Thoracic aorta (tissue), 2 donors: Measurements from ENCODE around the gene ATP5MC2. TPM values are rescaled to one million over a fixed set of nuclear protein-coding genes. Genes with fewer than 3 reads are reported as not detected.
"Not testable (repeated sequence)": the region's sequence is repeated elsewhere in the genome, so short reads cannot be mapped to it uniquely, and the experiment has no call there.

ENCODE experiments used
- ATAC-seq: fragments of 150-250 bp; one replicate; pipeline ENCODE4 v1.8.0; 2017; ENCODE audit warnings: low read depth; ENCODE audit not compliant: insufficient number of reproducible peaks, low FRiP score
- DNase-seq: peaks from one replicate; pipeline ENCODE4 v3.0.0-alpha.2; 2020; ENCODE audit warnings: low spot score
- H3K27ac ChIP-seq, 2 donors: fragments of 200-600 bp; sonication (generic); 1 replicate in 1 of 2; 2 replicates in 1 of 2; pipeline ENCODE4 v1.5.1; 2016; ENCODE audit warnings: mild to moderate bottlenecking in 2 of 2, moderate library complexity in 2 of 2
- H3K27me3 ChIP-seq: fragments of 200-600 bp; sonication (generic); replicated peaks from 2 replicates; pipeline ENCODE4 v1.6.0; 2016; ENCODE audit warnings: mild to moderate bottlenecking; ENCODE audit not compliant: insufficient read depth
- H3K36me3 ChIP-seq: fragments of 200-600 bp; sonication (generic); one replicate; pipeline ENCODE4 v1.5.1; 2016
- H3K4me1 ChIP-seq, 2 donors: fragments of 200-600 bp; sonication (generic); 1 replicate in 1 of 2; 2 replicates in 1 of 2; pipeline versions ENCODE4 v1.5.1 to v1.6.0; 2016; ENCODE audit warnings: low read depth in 2 of 2, mild to moderate bottlenecking in 1 of 2; ENCODE audit not compliant: control insufficient read depth in 1 of 2
- H3K4me3 ChIP-seq: fragments of 200-600 bp; sonication (generic); 2 replicates; pipeline ENCODE4 v1.5.1; 2016; ENCODE audit warnings: mild to moderate bottlenecking
- H3K9me3 ChIP-seq: fragments of 200-600 bp; sonication (generic); 2 replicates; pipeline ENCODE4 v1.5.1; 2016
- total RNA-seq, 2 donors: library from RNA; depleted of rRNA; stranded (reverse); fragments of >200 nt; gene quantifications; one replicate each; pipeline versions ENCODE4 v1.1.0 to v1.2.3, GENCODE V29; 2016
- TF ChIP-seq, protein P1 (sequence below): fragments of 200-600 bp; sonication (generic); IDR thresholded peaks from one replicate; pipeline ENCODE4 v1.5.1; 2019; ENCODE audit warnings: antibody characterized with exemption

Gene ATP5MC2
- total RNA-seq: 100 to 1,000 TPM; 168 to 175 TPM

- peak within 1 kb of the TSS; percentile 84 for H3K4me3 ChIP-seq
- H3K36me3 ChIP-seq: peaks cover 13% of the 10 kb centered on the region
- H3K4me1 ChIP-seq: peaks cover 10 to 50% of the 10 kb centered on the region in 2 donors
- H3K27me3 ChIP-seq: no peaks in the 10 kb centered on the region
- TF ChIP-seq, protein P1, sequence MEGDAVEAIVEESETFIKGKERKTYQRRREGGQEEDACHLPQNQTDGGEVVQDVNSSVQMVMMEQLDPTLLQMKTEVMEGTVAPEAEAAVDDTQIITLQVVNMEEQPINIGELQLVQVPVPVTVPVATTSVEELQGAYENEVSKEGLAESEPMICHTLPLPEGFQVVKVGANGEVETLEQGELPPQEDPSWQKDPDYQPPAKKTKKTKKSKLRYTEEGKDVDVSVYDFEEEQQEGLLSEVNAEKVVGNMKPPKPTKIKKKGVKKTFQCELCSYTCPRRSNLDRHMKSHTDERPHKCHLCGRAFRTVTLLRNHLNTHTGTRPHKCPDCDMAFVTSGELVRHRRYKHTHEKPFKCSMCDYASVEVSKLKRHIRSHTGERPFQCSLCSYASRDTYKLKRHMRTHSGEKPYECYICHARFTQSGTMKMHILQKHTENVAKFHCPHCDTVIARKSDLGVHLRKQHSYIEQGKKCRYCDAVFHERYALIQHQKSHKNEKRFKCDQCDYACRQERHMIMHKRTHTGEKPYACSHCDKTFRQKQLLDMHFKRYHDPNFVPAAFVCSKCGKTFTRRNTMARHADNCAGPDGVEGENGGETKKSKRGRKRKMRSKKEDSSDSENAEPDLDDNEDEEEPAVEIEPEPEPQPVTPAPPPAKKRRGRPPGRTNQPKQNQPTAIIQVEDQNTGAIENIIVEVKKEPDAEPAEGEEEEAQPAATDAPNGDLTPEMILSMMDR: peak; percentile 98
- ATAC-seq: peak; percentile 91
- peak; percentile 90 for DNase-seq
- no peaks in the 10 kb centered on the region for H3K9me3 ChIP-seq
- peak within 1 kb of the TSS; percentile 94 to 95 for H3K27ac ChIP-seq
These were observed at the start of gene ATP5MC2 for GRCh38 chr12:53675701-53676607. Gene ATP5MC2 (minus strand): TSS chr12:53676083. CDS start chr12:53672614, 3,469 bp downstream.

DNA sequence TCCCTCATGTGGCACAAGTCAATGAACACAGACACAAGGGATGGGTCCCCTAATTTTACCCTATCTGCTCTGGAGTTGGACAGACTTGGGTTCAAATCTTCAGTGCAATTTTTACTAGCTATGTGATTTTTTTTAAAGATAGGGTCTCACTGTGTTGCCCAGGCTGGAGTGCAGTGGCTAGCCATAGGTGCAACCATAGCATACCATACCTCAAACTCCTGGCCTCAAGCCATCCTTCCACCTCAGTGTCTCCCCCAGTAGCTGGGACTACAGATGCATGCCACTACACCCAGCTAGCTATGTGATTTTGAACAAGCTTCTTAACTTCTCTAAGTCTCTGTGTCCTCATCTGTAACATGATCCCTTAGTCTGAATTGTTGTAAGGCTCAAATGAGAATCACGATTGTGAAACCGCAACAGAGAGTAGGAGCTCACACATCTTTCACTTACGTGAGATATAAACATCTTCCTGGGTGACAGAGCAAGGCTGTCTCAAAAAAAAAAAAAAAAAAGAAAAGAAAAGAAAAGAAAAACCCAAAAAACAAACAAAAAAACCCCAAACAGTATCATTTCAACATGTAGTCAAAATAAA lies 46.7 kb upstream of the ATP5MC2 start:
- TF ChIP-seq, protein P1: no peak
- ATAC-seq (no peak), DNase-seq (no peak)
- Histone ChIP-seq H3K27me3 (no peaks in the 10 kb centered on the region), H3K4me3 (no peak overlapping the region), H3K4me1 (peaks cover 7 to 21% of the 10 kb centered on the region in 2 donors), H3K27ac (no peak overlapping the region), H3K36me3 (peaks cover 42% of the 10 kb centered on the region), H3K9me3 (no peaks in the 10 kb centered on the region)

- TF ChIP-seq, protein P1: no peak
- Histone ChIP-seq H3K4me3 (no peak overlapping the region), H3K27me3 (no peaks in the 10 kb centered on the region), H3K36me3 (peaks cover 46% of the 10 kb centered on the region), H3K9me3 (no peaks in the 10 kb centered on the region), H3K4me1 (peaks cover 6 to 15% of the 10 kb centered on the region in 2 donors), H3K27ac (no peak overlapping the region)
- DNase-seq (no peak), ATAC-seq (no peak)
These were observed 45.1 kb upstream of the ATP5MC2 start for GRCh38 chr12:53720946-53721345.

DNA sequence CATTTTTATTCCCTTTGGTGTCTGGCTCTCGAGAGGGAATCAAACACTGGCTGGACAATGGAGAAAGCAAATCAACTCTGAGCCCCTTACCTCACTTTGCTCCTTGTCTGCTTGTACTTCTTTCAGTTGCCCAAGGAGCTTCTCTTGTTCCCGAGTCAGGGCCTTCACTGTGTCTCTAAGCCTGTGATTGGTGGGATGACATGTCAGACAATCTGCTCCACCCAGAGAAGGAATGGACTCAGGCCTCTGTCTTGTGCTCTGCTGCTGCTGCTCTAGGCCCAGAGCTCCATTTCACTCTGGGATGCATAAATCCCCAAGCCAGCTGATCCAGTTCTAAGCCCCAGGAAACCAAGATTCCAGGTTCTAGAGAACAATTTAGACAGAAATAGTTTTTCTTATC lies 43.8 kb upstream of the ATP5MC2 start:
- H3K27me3 ChIP-seq: no peaks in the 10 kb centered on the region
- H3K36me3 ChIP-seq: peaks cover 58% of the 10 kb centered on the region
- H3K9me3 ChIP-seq: no peaks in the 10 kb centered on the region
- H3K4me3 ChIP-seq: no peak overlapping the region
- no peak overlapping the region for H3K27ac ChIP-seq
- no peak for DNase-seq
- TF ChIP-seq, protein P1: no peak
- peaks cover 0 to 2% of the 10 kb centered on the region in 2 donors for H3K4me1 ChIP-seq
- ATAC-seq: no peak

GRCh38 chr12:53718567-53718966 lies 42.7 kb upstream of the ATP5MC2 start:
- peaks cover 57% of the 10 kb centered on the region for H3K36me3 ChIP-seq
- H3K4me3 ChIP-seq, H3K9me3 ChIP-seq, DNase-seq, H3K27ac ChIP-seq, H3K4me1 ChIP-seq, H3K27me3 ChIP-seq, ATAC-seq: not testable (repeated sequence)
